Measurements from ENCODE around the gene TRIM66.

DNA sequence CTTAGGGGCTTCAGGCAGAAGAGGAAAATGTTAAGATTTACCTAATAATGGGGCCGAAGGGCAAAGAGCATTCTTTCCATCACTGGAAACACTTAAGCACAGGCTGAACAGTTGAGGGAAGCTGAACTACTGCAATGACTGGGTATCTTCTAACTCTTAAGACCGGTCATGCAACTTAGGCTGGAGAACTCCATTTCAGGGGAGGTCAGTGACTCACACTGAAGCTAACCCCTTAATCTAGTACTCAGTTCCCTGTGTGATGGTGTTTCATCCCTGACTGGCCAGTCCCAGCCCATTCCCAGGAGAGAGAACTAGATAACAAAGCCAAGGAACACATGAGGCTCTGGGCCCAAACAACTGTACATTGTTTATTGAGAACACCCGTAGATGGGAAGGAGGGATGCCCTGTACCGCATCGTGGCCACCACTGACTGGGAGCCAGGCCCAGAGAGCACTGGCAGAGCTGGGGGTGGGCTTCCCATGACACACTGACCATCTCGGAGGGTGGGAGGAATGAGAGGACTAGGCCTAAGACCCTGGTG, 10.6 kb upstream of the TRIM66 start:
- no peak for TF ChIP-seq CREB1 (IDR thresholded peaks at IDR 0.05; ENCODE audit: low read depth)
- TF ChIP-seq EP300 (IDR thresholded peaks at IDR 0.05; ENCODE audit: borderline replicate concordance), result no peak
